DMS153 treated with DMSO at 0.1 percent for 48 hours (cell line): ENCODE measurements around the gene LAMA4.

Source experiments
- DNase-seq: peaks from one replicate; lab custom pipeline; 2025; ENCODE audit not compliant: unreplicated experiment; lab: John Stamatoyannopoulos, UW

Gene LAMA4

GRCh38 chr6:112245511-112246203 is 8.7 kb downstream of the LAMA4 start:
- no peak for DNase-seq

GRCh38 chr6:112243861-112244827 is 10.2 kb downstream of the LAMA4 start:
- DNase-seq, result no peak

- no peak for DNase-seq
Measured at GRCh38 chr6:112241820-112242429, 12.4 kb downstream of the LAMA4 start.

DNA sequence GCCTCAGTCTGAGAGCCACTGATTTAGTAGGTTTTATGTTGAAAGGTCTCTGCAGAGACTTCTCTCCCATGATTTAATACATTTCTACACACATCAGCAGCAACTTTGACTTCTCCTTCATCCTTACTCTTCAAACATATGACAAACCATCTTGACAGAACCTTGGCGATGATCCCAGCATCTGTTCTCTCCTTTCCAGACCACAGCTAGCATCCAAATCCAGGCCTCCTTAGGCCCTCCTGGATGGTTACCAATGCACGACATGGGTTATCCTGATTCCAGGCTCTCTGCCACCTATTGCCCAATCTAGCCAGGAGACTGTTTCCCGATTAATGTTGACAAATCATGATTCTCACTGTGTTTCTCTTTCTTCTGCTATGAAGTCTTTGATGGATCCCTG is 16.8 kb downstream of the LAMA4 start:
- DNase-seq, result no peak

GRCh38 chr6:112237066-112237465 is 17.3 kb downstream of the LAMA4 start:
- DNase-seq, result no peak

DNA sequence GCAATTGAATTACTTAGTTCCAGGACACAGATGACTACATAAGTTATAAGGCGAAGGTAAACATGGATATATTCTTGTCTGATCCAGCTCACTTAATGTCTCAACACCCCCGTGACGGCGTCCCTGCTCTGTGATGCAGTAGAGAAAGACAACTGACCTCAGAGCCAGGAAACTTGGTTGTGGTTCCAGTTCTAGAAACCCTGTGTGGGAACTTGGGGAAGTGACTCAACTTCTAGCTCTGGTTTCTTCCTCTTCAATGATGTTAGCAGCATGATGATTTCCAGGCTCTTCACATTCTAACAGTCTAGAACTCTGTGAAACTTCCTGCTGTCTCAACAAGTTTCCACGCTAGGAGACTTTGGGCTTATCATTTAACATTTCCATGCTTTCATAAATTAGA is 18.4 kb downstream of the LAMA4 start:
- DNase-seq, result no peak

DNA sequence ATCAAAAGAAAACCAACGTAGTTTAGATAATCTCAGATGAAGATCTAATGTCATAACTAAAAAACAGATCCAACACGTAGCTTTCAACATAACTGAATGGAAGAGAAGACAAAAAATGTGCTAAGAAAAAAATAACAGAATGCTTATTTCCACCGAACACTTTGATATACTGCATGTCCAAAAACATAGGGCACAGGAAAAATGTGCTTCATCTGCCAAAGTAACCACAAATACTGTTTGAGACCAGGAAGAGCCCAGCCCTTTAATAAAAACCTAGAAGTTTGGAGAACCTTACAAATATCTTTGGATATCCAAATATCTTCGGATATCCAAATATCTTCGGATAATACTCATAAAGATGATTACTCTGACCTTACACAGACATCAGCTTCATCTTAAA is 19.8 kb downstream of the LAMA4 start:
- no peak for DNase-seq

DNA sequence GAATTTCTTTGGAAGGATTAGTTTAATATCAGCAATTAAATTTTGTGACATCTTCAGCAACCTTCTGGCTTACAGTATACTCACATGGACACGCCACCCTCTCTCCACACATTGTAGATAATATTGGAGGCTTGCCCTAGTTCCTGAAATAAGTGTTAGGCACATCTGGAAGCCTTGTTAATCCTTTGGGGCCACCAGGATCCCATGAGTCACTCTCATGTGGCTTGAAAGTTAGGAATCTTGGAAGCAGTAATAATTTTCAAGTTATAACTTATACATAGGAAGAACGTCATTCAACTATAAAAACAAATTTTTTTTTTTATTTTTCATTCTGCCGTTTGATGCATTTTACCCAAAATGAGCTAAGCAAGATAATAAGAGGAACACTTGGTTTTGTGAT is 20.5 kb downstream of the LAMA4 start:
- no peak for DNase-seq

DNA sequence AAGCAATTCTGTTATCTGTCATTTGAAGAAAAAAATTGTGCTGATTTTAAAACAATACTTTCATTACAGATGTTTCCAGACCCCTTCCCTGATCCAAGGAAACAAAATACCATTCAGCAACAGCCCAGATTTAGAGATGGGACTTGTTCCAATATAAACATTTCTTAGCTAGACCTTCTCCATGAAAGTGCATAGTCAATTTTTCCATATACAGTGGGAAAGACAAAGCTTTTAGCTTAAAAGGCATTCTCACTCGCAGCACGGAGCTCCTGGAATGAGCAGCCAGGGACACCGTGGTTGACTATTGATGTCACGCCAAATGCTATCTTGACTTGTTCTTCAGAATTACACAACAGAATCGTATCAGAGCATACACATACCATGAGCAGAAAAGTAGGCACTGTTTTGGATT is 21.5 kb downstream of the LAMA4 start:
- DNase-seq, result no peak

DNA sequence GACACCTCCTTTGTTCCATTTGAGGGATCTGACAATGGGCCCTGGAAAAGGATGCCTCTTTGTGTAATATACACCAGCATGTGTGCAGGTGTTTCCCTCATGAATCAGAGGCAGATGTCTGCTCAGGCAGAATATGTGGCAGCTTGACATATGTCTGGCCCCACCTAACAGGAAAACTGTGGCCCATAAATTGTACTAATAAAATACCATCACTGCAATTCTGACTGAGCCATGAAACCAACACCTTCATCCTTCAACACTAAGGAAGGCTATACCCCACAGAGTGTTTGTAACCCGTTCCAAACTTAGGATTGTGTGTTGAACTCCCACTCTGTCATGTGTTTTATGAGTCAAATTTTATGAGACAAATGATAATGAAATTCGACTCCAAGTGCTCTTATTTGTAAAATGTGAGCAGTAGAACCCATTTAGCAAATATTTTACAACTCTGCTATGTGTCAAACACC is 22.7 kb downstream of the LAMA4 start:
- peak; percentile 53 for DNase-seq

DNA sequence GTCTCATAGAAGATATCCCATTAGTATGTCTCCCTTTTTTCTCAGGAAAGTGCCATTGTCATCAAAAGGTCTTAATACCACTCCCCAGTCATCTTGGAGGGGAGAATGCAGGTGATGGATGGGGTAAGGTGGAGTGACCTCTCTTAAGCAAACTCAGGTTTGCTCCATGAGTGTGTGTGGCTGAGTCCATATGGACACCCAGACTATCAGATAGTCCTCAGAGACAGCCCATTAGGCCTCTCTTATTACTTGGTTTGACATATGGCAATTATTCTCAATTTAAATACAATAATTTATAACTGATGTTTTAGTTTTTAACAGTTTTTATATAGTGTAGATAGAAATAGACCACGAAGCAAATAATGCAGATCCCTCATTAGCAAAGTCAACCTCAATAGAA is 23.2 kb downstream of the LAMA4 start:
- no peak for DNase-seq

DNA sequence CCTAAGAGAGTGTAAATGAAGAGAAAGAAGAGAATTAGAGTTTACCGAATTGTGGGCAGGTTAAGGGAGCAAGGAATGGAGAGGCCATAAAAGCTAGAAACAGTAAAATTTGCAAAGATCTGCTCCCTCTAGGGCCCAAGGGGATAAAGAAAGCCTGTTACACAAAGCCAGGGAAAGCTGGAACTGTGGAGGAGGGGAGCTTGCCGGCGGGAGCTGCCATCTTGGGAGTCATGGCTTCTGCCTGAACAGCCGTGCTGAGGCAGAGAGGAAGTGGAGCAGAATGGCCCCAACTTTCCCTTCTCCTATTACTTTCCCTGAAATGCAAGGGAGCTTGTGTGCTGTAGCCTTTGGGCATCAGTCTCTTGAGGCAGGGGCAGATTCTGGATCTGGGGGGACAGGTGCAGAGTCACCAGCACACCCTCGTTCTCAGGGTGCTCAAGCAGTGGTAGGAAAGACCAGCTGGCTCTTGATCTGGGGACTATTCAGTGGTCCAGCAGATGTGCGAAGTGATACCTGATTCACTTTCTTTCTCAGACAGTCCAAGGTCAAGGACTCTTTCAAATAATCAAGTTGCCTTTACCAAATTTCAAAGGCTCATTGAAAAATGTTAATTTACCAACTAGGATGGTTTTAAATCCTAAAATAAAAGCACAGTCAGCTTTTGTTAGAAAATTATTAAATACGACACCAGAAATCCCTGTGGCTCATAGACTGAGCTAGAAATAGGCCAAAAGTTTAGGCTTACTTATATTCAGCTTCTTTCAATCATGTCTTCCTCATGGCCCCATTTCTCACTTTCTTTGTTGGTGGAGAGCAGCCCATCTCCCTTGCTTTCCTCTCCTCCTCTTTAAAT is 25.7 kb downstream of the LAMA4 start:
- DNase-seq, result no peak

DNA sequence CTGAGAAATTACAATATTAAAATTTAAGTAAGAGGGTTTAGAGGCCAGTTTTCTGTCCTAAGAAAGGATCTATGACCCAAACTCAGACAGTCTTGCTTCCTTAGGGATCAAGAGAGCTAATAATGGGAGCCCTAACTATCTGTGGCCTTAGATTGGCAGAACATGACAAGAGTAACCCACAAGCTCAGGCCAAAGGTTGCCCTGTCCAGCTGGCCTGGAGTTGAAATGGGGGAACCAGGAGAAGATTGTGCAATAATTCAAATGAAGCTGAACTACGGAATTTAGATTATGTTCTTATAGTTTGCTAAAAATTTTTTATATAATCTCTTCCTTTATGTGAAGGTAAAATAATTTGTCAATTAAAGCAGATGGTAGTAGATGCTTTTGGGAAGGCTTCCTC is 26.4 kb downstream of the LAMA4 start:
- DNase-seq, result no peak

DNA sequence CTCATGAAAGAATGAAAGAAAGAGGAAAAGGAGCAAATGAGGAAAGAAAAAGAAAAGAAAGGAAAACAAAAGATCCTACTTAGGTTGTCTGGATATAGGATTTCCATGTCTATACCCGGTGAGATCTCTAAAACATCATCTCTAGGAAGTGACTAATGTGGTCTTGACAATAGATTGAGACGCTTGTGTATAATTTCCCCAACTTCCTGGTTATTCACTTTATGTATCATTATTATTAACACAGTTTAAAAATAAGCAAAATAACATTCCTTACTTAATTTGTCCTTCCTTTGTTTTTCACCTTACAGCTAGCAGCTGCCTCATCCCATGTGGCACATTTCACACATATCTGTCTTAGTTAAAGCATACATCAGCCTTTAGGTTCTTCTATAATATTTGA is 27.0 kb downstream of the LAMA4 start:
- DNase-seq, result no peak

- DNase-seq, result no peak
Measured at GRCh38 chr6:112225691-112226090, 28.7 kb downstream of the LAMA4 start.

GRCh38 chr6:112224088-112224487 is 30.3 kb downstream of the LAMA4 start:
- no peak for DNase-seq

- no peak for DNase-seq
Measured at GRCh38 chr6:112223070-112223861, 31.1 kb downstream of the LAMA4 start.

GRCh38 chr6:112221981-112222852 is 32.1 kb downstream of the LAMA4 start:
- no peak for DNase-seq

- no peak for DNase-seq
Measured at GRCh38 chr6:112221561-112221960, 32.8 kb downstream of the LAMA4 start.
